HEK293 (cell line): ENCODE data around the gene COX7A2.

Experiments
- GLIS1 ChIP-seq: fragments of 450-650 bp; formaldehyde crosslinking; IDR thresholded peaks from 2 replicates; pipeline ENCODE4 v1.5.1; 2016; ENCODE audit warnings: missing biosample characterization, missing genetic modification characterization
- MEIS1 ChIP-seq: sonication (generic); formaldehyde crosslinking; IDR thresholded peaks from 2 replicates; pipeline ENCODE4 v1.8.1; 2022; ENCODE audit warnings: missing genetic modification reagents, mild to moderate bottlenecking, borderline replicate concordance
- OVOL3 ChIP-seq: fragments of 450-650 bp; formaldehyde crosslinking; IDR thresholded peaks from 2 replicates; pipeline ENCODE4 v1.5.1; 2016; ENCODE audit warnings: missing biosample characterization, missing genetic modification characterization
- REPIN1 ChIP-seq: fragments of 450-650 bp; formaldehyde crosslinking; IDR thresholded peaks from 2 replicates; pipeline ENCODE4 v1.5.1; 2017; ENCODE audit warnings: missing biosample characterization, missing genetic modification characterization, low read depth
- SP7 ChIP-seq: fragments of 450-650 bp; formaldehyde crosslinking; IDR thresholded peaks from 2 replicates; pipeline ENCODE4 v1.5.1; 2016; ENCODE audit warnings: missing biosample characterization, missing genetic modification characterization
- TRIM28 ChIP-seq: IDR thresholded peaks from 2 replicates; pipeline ENCODE4 v1.6.1; 2011; ENCODE audit warnings: low read length, control low read depth, borderline replicate concordance
- ZBTB26 ChIP-seq: fragments of 450-650 bp; formaldehyde crosslinking; optimal IDR thresholded peaks from 2 replicates; pipeline ENCODE3; 2016; ENCODE audit warnings: missing biosample characterization, mild to moderate bottlenecking, missing genetic modification characterization
- ZBTB48 ChIP-seq: fragments of 450-650 bp; formaldehyde crosslinking; IDR thresholded peaks from 2 replicates; pipeline ENCODE4 v1.5.1; 2016; ENCODE audit warnings: missing biosample characterization, missing genetic modification characterization
- ZBTB49 ChIP-seq: fragments of 450-650 bp; formaldehyde crosslinking; IDR thresholded peaks from 2 replicates; pipeline ENCODE4 v1.5.1; 2016; ENCODE audit warnings: missing biosample characterization, missing genetic modification characterization, low read depth
- ZBTB7A ChIP-seq: fragments of 450-650 bp; formaldehyde crosslinking; IDR thresholded peaks from 2 replicates; pipeline ENCODE4 v1.5.1; 2016; ENCODE audit warnings: low read depth, missing biosample characterization, missing genetic modification characterization
- ZNF157 ChIP-seq: fragments of 450-650 bp; formaldehyde crosslinking; IDR thresholded peaks from 2 replicates; pipeline ENCODE4 v1.5.1; 2016; ENCODE audit warnings: missing biosample characterization, missing genetic modification characterization
- ZNF175 ChIP-seq: fragments of 450-650 bp; formaldehyde crosslinking; IDR thresholded peaks from 2 replicates; pipeline ENCODE4 v1.5.1; 2016; ENCODE audit warnings: missing biosample characterization, missing genetic modification characterization
- ZNF184 ChIP-seq: fragments of 450-650 bp; IDR thresholded peaks from 2 replicates; pipeline ENCODE4 v1.5.1; 2018; ENCODE audit warnings: missing biosample characterization, mild to moderate bottlenecking, missing genetic modification characterization
- ZNF19 ChIP-seq: fragments of 450-650 bp; formaldehyde crosslinking; IDR thresholded peaks from 2 replicates; pipeline ENCODE4; 2016; ENCODE audit warnings: missing biosample characterization, missing genetic modification characterization, low read depth
- ZNF266 ChIP-seq: fragments of 450-650 bp; formaldehyde crosslinking; IDR thresholded peaks from 2 replicates; pipeline ENCODE4 v1.5.1; 2016; ENCODE audit warnings: missing biosample characterization, missing genetic modification characterization, low read depth
- ZNF335 ChIP-seq: fragments of 450-650 bp; formaldehyde crosslinking; conservative IDR thresholded peaks from 2 replicates; pipeline ENCODE4 v1.5.1; 2016; ENCODE audit warnings: missing biosample characterization, missing genetic modification characterization
- ZNF37A ChIP-seq: fragments of 450-650 bp; IDR thresholded peaks from 2 replicates; pipeline ENCODE4 v1.5.1; 2018; ENCODE audit warnings: missing biosample characterization, missing genetic modification characterization
- ZNF423 ChIP-seq: fragments of 450-650 bp; formaldehyde crosslinking; IDR thresholded peaks from 2 replicates; pipeline ENCODE4 v1.5.1; 2016; ENCODE audit warnings: missing biosample characterization, missing genetic modification characterization
- ZNF449 ChIP-seq: fragments of 450-650 bp; formaldehyde crosslinking; IDR thresholded peaks from 2 replicates; pipeline ENCODE4 v1.5.1; 2017; ENCODE audit warnings: missing biosample characterization, mild to moderate bottlenecking, missing genetic modification characterization, moderate library complexity
- ZNF488 ChIP-seq: fragments of 450-650 bp; formaldehyde crosslinking; IDR thresholded peaks from 2 replicates; pipeline ENCODE4 v1.5.1; 2016; ENCODE audit warnings: missing biosample characterization, missing genetic modification characterization
- ZNF501 ChIP-seq: fragments of 450-650 bp; formaldehyde crosslinking; IDR thresholded peaks from 2 replicates; pipeline ENCODE4 v1.5.1; 2016; ENCODE audit warnings: missing biosample characterization, missing genetic modification characterization
- ZNF548 ChIP-seq: fragments of 450-650 bp; formaldehyde crosslinking; IDR thresholded peaks from 2 replicates; pipeline ENCODE4 v1.5.1; 2016; ENCODE audit warnings: missing biosample characterization, missing genetic modification characterization
- ZNF560 ChIP-seq: fragments of 450-650 bp; formaldehyde crosslinking; IDR thresholded peaks from 2 replicates; pipeline ENCODE4 v1.5.1; 2017; ENCODE audit warnings: missing biosample characterization, missing genetic modification characterization, borderline replicate concordance
- ZNF580 ChIP-seq: fragments of 450-650 bp; formaldehyde crosslinking; IDR thresholded peaks from 2 replicates; pipeline ENCODE4 v1.5.1; 2016; ENCODE audit warnings: missing biosample characterization, missing genetic modification characterization
- ZNF645 ChIP-seq: fragments of 450-650 bp; formaldehyde crosslinking; IDR thresholded peaks from 2 replicates; pipeline ENCODE4; 2016; ENCODE audit warnings: missing biosample characterization, missing genetic modification characterization
- ZNF677 ChIP-seq: fragments of 450-650 bp; IDR thresholded peaks from 2 replicates; pipeline ENCODE4 v1.5.0; 2018; ENCODE audit warnings: missing biosample characterization, mild to moderate bottlenecking, missing genetic modification characterization, moderate library complexity
- ZNF692 ChIP-seq: fragments of 450-650 bp; formaldehyde crosslinking; IDR thresholded peaks from 2 replicates; pipeline ENCODE4 v1.5.1; 2016; ENCODE audit warnings: missing biosample characterization, missing genetic modification characterization
- ZNF707 ChIP-seq: fragments of 450-650 bp; formaldehyde crosslinking; IDR thresholded peaks from 2 replicates; pipeline ENCODE4 v1.5.1; 2016; ENCODE audit warnings: missing biosample characterization, missing genetic modification characterization
- ZNF776 ChIP-seq: fragments of 450-650 bp; formaldehyde crosslinking; IDR thresholded peaks from 2 replicates; pipeline ENCODE4 v1.5.0; 2017; ENCODE audit warnings: missing biosample characterization, missing genetic modification characterization, borderline replicate concordance
- ZNF792 ChIP-seq: fragments of 450-650 bp; formaldehyde crosslinking; IDR thresholded peaks from 2 replicates; pipeline ENCODE4 v1.5.1; 2016; ENCODE audit warnings: missing biosample characterization, missing genetic modification characterization
- ZSCAN4 ChIP-seq: fragments of 450-650 bp; formaldehyde crosslinking; IDR thresholded peaks from 2 replicates; pipeline ENCODE4 v1.5.1; 2017; ENCODE audit warnings: missing biosample characterization, missing genetic modification characterization

The COX7A2 gene

GRCh38 chr6:75284632-75285282 lies 41.2 kb upstream of the COX7A2 start, which contains the start of gene TMEM30A (continued):
- TF ChIP-seq ZNF488 (tag by site-specific recombination): no peak
- peak; percentile 92 for TF ChIP-seq ZNF449 (tag by site-specific recombination)
- TF ChIP-seq ZNF776 (tag by site-specific recombination): no peak
- peak; percentile 46; the same call in 1 of the 2 replicates for TF ChIP-seq ZBTB48
- no peak for TF ChIP-seq ZNF580 (tag by site-specific recombination)
- TF ChIP-seq MEIS1: no peak
- no peak for TF ChIP-seq REPIN1
- no peak for TF ChIP-seq ZNF560 (tag by site-specific recombination)
- peak; percentile 96 for TF ChIP-seq TRIM28
- no peak for TF ChIP-seq ZSCAN4 (tag by site-specific recombination)
- no peak for TF ChIP-seq ZNF157 (tag by site-specific recombination)
- TF ChIP-seq ZNF677 (tag by site-specific recombination): no peak
- TF ChIP-seq ZNF501 (tag by site-specific recombination): peak; percentile 68
- TF ChIP-seq OVOL3: no peak
- TF ChIP-seq ZNF19 (tag by site-specific recombination): no peak
- peak; percentile 54 for TF ChIP-seq GLIS1 (tag by site-specific recombination)
- peak; percentile 67; the same call in 1 of the 2 replicates for TF ChIP-seq ZNF692
- TF ChIP-seq ZBTB49 (tag by site-specific recombination): no peak
- TF ChIP-seq ZNF266 (tag by site-specific recombination): no peak
- TF ChIP-seq ZNF37A (tag by site-specific recombination): no peak
- TF ChIP-seq ZNF335: peak; percentile 30
- no peak for TF ChIP-seq ZNF792
- peak; percentile 57 for TF ChIP-seq ZBTB26 (tag by site-specific recombination)
- TF ChIP-seq ZNF548: no peak
- no peak for TF ChIP-seq ZBTB7A
- TF ChIP-seq ZNF707: no peak
- no peak for TF ChIP-seq ZNF645 (tag by site-specific recombination)
- no peak for TF ChIP-seq ZNF175
- no peak for TF ChIP-seq ZNF184
- TF ChIP-seq SP7 (tag by site-specific recombination): peak; percentile 72
- TF ChIP-seq ZNF423 (tag by site-specific recombination): no peak
